Measurements from ENCODE around the gene IQUB.
"Not testable (repeated sequence)": the region's sequence is repeated elsewhere in the genome, so short reads cannot be mapped to it uniquely, and the experiment has no call there.

Gene IQUB

DNA sequence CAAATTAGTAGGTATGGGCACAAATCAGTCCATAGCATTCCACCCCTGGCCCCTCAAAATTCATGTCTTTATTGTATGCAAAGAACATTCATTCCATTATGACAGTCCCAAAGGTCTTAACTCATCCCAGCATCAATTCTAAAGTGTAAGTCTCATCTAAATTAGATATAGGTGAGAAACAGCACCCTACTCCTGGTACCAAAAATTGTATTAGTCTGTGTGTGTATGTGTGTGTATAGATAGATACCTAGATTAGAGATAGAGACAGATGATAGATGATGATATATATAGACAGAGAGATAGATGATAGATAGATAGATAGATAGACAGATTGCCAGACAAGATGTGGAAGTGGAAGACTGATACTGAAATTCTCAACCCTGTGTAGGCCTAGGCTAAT, 109.9 kb downstream of the IQUB start:
- H3K27ac ChIP-seq, result no peak overlapping the region
- H3K9me3 ChIP-seq, result no peaks in the 10 kb centered on the region
- no peak for DNase-seq
- intact Hi-C loops (cut with DNase I; ENCODE audit: low total_unique reads), result no loop called here
- no peaks in the 10 kb centered on the region for H3K36me3 ChIP-seq
- H3K4me1 ChIP-seq, result no peaks in the 10 kb centered on the region
- H3K27me3 ChIP-seq, result no peaks in the 10 kb centered on the region
- TF ChIP-seq, protein P1, sequence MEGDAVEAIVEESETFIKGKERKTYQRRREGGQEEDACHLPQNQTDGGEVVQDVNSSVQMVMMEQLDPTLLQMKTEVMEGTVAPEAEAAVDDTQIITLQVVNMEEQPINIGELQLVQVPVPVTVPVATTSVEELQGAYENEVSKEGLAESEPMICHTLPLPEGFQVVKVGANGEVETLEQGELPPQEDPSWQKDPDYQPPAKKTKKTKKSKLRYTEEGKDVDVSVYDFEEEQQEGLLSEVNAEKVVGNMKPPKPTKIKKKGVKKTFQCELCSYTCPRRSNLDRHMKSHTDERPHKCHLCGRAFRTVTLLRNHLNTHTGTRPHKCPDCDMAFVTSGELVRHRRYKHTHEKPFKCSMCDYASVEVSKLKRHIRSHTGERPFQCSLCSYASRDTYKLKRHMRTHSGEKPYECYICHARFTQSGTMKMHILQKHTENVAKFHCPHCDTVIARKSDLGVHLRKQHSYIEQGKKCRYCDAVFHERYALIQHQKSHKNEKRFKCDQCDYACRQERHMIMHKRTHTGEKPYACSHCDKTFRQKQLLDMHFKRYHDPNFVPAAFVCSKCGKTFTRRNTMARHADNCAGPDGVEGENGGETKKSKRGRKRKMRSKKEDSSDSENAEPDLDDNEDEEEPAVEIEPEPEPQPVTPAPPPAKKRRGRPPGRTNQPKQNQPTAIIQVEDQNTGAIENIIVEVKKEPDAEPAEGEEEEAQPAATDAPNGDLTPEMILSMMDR (IDR thresholded peaks at IDR 0.05), result no peak
- no peak overlapping the region for H3K4me3 ChIP-seq

DNA sequence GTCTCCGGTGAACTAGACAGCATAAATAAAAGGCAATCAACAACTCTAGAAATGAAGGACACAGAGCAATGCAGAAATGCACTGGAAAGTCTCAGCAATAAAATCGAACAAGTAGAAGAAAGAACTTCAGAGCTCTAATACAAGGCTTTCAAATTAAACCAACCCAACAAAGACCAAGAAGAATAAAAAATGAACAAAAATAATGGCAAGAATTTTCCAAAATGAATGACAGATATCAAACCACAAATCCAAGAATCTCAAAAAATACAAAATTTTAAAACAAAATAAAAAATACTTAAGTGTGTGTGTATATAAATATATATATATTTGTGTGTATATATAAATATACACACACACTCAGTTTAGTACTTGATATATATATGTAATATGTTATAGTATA, 110.8 kb downstream of the IQUB start:
- no peaks in the 10 kb centered on the region for H3K4me1 ChIP-seq
- H3K4me3 ChIP-seq, result no peak overlapping the region
- no peaks in the 10 kb centered on the region for H3K36me3 ChIP-seq
- no peak for DNase-seq
- H3K9me3 ChIP-seq, result no peaks in the 10 kb centered on the region
- H3K27ac ChIP-seq, result no peak overlapping the region
- H3K27me3 ChIP-seq, result no peaks in the 10 kb centered on the region
- intact Hi-C loops (cut with DNase I; ENCODE audit: low total_unique reads), result no loop called here
- TF ChIP-seq, protein P1 (IDR thresholded peaks at IDR 0.05), result no peak

DNA sequence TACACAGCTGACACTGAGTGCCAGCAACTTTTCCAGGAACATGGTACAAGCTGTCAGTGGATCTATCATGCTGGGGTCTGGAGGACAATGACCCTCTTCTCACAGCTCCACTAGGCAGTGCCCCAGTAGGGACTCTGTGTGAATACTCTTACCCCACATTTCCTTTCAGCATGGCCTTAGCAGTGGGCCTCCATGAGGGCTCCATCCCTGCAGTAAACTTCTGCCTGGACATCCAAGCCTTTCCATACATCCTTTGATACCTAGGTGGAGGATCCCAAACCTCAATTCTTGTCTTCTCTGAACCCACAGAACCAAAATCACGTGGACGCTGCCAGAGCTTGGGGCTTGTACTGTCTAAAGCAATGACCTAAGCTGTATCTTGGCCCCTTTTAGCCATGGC, 116.8 kb downstream of the IQUB start:
- no peak overlapping the region for H3K4me3 ChIP-seq
- TF ChIP-seq, protein P1 (IDR thresholded peaks at IDR 0.05), result no peak
- H3K9me3 ChIP-seq, result peaks cover 0 to 7% (median 0%) of the 10 kb centered on the region in 3 donors
- no peak overlapping the region for H3K27ac ChIP-seq
- no peaks in the 10 kb centered on the region for H3K36me3 ChIP-seq
- DNase-seq, result no peak
- no peaks in the 10 kb centered on the region for H3K4me1 ChIP-seq
- intact Hi-C loops (cut with DNase I; ENCODE audit: low total_unique reads), result no loop called here
- H3K27me3 ChIP-seq, result no peaks in the 10 kb centered on the region

DNA sequence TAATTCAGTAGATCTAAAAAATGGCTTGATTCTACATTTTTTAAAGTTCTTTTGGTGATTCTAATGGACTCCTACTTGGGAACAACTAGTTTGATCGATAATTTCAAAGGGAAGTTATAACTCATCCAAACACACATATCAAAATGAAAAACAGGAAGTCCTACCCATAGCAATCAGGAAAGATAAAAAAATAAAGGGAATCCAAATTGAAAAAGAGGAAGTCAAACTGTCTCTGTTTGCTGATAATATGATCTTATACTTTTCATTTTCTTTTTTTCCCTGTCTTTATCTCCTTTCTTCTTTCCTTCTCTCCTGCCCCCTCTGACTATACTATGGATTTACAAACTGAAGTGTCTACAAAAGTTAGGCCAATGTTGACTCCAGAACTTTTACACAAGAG, 118.8 kb downstream of the IQUB start:
- TF ChIP-seq, protein P1 (IDR thresholded peaks at IDR 0.05), result no peak

DNA sequence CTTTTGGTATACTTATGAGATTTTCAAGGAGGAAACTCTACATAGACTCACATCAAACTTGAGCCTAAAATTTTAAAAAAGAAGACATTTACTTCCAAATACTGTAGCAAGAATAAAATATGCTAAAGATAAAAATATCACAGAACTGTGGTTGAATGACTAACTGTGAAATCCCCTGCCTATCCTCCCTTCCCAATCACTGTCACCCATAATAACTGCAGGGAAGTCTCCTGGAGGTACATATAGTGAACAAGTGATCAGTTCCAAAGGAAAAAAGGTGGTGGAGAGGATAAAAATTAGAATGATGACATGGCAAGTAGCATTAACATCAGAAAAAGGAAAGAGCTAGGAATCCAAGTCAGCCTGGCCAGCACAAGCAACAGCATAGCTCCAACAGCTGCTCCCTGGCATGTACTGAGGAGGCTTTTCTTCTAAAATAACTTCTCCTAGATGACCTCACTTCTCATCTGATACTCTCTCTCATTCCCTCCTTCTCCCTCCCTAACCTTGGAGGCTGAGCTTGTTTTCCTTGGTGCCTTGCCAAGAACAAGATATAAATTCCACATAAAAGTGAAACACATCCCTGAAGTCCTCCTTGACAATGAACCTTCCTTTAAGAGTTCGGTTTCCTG, 124.0 kb downstream of the IQUB start:
- intact Hi-C loops (cut with DNase I; ENCODE audit: low total_unique reads), result no loop called here
- Histone ChIP-seq H3K36me3 (no peaks in the 10 kb centered on the region), H3K4me3 (no peak overlapping the region), H3K27ac (no peak overlapping the region), H3K4me1 (peaks cover 0 to 8% (median 8%) of the 10 kb centered on the region in 4 donors), H3K9me3 (no peaks in the 10 kb centered on the region), H3K27me3 (no peaks in the 10 kb centered on the region)
- TF ChIP-seq, protein P1 (IDR thresholded peaks at IDR 0.05), result no peak
- DNase-seq, result no peak

More for the DNA sequence above, 118.8 kb downstream of the IQUB start:
- Histone ChIP-seq H3K27me3 (no peaks in the 10 kb centered on the region), H3K27ac (no peak overlapping the region), H3K36me3 (no peaks in the 10 kb centered on the region), H3K9me3 (peaks cover 0 to 7% (median 0%) of the 10 kb centered on the region in 3 donors), H3K4me3 (no peak overlapping the region), H3K4me1 (peaks cover 0 to 2% (median under 1%) of the 10 kb centered on the region in 4 donors)
- intact Hi-C loops (cut with DNase I; ENCODE audit: low total_unique reads), result no loop called here
- no peak for DNase-seq

DNA sequence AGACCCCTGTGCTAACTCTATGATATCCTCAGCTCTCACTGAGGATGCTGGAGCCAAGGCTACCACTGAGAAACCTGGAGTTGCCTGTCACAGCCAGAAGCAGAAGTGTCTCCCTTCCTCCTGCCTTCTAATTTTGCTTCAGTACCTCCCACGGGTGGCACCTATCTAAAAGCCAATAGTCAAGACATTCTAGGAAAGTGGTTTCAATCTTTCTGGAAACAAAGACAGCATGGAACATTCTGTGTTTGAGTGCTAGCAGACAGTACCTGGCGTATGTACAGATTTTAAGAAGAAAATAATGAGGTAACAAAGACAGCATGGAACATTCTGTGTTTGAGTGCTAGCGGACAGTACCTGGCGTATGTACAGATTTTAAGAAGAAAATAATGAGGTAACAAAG, 126.4 kb downstream of the IQUB start:
- DNase-seq; H3K4me3 ChIP-seq; H3K27me3 ChIP-seq; intact Hi-C loops (cut with DNase I; ENCODE audit: low total_unique reads); H3K4me1 ChIP-seq; H3K36me3 ChIP-seq; H3K9me3 ChIP-seq; H3K27ac ChIP-seq: not testable (repeated sequence)

Measured in tibial artery (tissue), 4 donors.